HK-2 (cell line): ENCODE results near the gene SH3RF2.
A peak's percentile ranks its signal among the peaks of the same experiment; 100 is the strongest.
"Not testable (repeated sequence)": the region's sequence is repeated elsewhere in the genome, so short reads cannot be mapped to it uniquely, and the experiment has no call there.

Experiments used
- DNase-seq: peaks from one replicate; pipeline ENCODE4 v3.0.0-alpha.2; 2018; ENCODE audit not compliant: unreplicated experiment

Gene SH3RF2

GRCh38 chr5:146007270-146007669 lies 70.9 kb downstream of the SH3RF2 start:
- DNase-seq = no peak

GRCh38 chr5:146007989-146008388 lies 71.6 kb downstream of the SH3RF2 start:
- DNase-seq = no peak

DNA sequence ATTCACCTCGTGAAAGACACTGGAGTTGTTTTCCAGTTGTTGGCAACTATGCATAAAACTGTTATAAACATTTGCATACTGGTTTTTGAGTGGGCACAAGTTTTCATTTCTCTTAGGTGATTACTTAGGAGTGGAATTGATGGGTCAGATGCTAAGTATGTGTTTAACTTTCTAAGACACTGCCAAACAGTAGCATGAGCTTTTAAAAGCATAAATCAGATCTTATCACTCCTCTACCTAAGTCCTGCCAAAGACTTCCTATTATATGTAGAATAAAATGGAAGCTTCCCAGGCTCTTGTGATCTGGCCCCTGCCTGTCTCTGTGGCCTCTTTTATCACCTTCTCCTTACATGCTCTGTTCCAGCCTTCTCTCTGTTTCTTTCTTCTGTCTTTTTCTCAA lies 72.6 kb downstream of the SH3RF2 start:
- no peak for DNase-seq

GRCh38 chr5:146010447-146010846 lies 74.1 kb downstream of the SH3RF2 start:
- not testable (repeated sequence) for DNase-seq

GRCh38 chr5:146013761-146014160 lies 77.4 kb downstream of the SH3RF2 start:
- no peak for DNase-seq

DNA sequence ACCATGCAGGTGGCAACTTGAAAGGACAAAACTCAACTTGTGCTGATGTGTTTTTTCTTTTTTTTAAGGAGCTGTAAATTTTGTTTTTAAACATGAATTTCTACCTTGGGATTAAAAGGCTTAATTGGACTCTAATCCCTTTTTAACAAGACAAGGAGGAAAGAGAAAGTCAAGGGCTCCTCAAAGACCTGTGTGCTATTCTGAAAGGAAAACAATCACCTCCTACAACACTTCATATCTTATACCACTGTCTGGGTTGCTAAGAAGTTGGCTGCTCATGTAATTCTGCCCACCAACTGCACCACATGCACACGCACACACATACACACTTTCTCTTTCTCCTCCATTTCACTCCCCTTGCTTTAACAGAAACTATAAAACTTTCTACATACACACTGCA lies 78.6 kb downstream of the SH3RF2 start:
- DNase-seq = no peak

- DNase-seq = no peak
Observed at GRCh38 chr5:146016764-146017484, 80.5 kb downstream of the SH3RF2 start.

DNA sequence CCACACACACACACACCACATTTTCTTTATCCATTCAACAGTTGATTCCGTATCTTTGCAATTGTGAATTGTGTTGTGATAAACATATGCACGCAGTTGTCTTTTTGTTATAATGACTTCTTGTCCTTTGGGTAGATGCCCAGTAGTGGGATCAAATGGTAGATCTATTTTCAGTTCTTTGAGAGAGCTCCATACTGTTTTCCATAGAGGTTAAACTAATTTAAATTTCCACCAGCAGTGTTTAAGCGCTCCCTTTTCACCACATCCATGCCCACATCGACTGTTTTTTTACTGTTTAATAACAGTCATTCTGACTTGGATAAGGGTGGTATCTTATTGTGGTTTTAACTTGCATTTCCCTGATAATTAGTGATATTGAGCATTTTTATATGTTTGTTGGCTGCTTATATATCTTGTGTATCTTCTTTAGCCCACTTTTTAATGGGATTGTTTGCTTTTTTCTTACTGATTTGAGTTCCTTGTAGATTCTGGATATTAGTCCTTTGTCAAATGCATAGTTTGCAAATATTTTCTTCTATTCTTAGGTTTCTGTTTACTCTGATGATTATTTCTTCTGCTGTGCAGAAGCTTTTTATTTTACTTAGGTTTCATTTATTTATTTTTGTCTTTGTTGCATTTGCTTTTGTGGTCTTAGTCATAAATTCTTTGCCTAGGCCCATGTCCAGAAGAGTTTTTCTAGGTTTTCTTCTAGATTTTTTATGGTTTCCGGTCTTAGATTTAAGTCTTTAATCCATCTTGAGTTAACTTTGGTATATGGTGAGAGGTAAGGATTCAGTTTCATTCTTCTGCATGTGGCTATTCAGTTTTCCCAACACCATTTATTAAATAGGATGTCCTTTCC lies 82.4 kb downstream of the SH3RF2 start:
- no peak for DNase-seq

GRCh38 chr5:146020100-146020499 lies 83.7 kb downstream of the SH3RF2 start:
- no peak for DNase-seq

GRCh38 chr5:146024034-146024433 lies 87.7 kb downstream of the SH3RF2 start:
- no peak for DNase-seq

DNA sequence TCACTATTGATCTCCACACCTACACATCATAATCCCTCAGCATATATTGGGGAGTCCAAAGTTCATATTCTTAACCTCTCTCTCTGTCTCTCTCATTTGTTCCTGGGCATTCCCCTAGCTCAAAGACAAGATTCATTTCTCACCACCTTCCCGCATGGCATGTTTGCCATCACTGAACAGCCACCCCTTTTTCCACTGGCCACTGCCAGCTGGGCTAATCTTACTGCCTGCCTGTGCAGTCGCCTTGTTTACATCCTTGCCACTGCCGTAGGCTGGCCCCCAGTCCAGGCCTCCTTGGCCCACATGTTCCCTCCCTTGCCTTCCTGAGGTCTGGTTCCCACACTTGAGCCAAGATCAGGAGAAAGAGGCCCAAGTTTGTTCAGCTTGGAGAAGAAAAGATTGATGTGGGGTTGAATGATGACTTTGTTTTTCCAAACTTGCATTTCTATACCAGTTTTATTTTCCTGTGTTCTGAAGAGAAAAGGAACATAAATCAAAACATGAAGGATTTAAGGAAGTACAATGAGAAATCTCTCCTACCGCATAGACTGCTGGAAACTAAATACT lies 88.8 kb downstream of the SH3RF2 start:
- DNase-seq = no peak

GRCh38 chr5:146025681-146026080 lies 89.3 kb downstream of the SH3RF2 start:
- no peak for DNase-seq

- no peak for DNase-seq
Observed at GRCh38 chr5:146026307-146027010, 90.1 kb downstream of the SH3RF2 start.

DNA sequence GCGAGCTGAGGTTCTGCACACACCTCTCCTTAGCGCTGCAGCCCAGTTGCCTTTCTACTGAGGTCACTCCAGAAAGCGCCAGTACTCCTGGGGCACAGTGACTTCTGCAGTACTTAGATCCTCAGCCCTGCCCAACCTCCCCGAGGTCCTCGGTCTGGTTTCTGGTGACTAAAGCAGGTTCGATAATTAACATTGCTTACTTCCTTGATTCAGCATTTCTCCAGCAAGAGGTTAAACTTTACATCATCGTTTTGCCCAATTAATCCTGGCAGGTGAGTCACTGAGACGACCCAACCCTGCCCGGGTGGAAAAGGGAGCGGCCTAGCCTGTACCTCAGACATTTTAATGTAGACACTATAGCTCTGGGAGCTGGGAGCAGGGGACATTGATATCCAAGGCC lies 91.4 kb downstream of the SH3RF2 start:
- DNase-seq = peak; percentile 66

GRCh38 chr5:146032911-146033310 lies 96.5 kb downstream of the SH3RF2 start:
- no peak for DNase-seq

GRCh38 chr5:146034127-146034526 lies 97.7 kb downstream of the SH3RF2 start:
- no peak for DNase-seq

DNA sequence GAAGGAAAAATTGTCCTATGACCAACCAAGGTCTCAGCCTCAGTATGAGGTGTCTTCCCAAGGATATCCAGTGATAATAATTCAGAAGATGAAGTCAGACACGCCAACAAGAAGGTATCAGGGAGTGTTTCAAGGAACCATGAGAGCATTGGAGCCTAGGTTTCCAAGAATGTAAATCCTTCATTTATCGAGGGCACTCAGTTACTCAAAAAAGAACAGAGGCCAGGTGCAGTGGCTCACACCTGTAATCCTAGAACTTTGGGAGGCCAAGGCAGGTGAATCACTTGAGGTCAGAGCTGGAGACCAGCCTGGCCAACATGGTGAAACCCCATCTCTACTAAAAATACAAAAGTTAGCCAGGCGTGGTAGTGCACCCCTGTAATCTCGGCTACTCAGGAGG lies 98.2 kb downstream of the SH3RF2 start:
- no peak for DNase-seq

- no peak for DNase-seq
Observed at GRCh38 chr5:146039420-146039819, 103.0 kb downstream of the SH3RF2 start.

DNA sequence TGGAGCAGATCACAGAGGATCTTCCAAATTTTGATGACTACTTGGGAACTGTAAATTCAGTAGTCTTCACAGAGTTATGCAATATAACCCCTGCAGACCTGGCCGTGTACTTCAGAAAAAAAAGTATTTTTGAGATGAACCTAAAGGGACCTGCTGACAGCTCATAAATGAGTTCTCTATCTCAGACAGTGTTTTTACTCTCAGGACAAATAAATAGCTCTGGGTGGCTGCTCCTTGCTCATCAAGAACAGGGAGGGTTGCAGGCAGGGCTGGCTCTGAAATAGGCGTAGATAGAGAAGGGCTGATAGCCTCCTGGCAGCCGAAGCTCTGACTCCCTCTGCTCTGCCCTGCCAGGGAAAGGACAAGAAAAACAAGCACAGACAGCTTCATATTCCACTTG lies 104.1 kb downstream of the SH3RF2 start:
- DNase-seq = no peak

- no peak for DNase-seq
Observed at GRCh38 chr5:146041180-146041789, 104.9 kb downstream of the SH3RF2 start.

DNA sequence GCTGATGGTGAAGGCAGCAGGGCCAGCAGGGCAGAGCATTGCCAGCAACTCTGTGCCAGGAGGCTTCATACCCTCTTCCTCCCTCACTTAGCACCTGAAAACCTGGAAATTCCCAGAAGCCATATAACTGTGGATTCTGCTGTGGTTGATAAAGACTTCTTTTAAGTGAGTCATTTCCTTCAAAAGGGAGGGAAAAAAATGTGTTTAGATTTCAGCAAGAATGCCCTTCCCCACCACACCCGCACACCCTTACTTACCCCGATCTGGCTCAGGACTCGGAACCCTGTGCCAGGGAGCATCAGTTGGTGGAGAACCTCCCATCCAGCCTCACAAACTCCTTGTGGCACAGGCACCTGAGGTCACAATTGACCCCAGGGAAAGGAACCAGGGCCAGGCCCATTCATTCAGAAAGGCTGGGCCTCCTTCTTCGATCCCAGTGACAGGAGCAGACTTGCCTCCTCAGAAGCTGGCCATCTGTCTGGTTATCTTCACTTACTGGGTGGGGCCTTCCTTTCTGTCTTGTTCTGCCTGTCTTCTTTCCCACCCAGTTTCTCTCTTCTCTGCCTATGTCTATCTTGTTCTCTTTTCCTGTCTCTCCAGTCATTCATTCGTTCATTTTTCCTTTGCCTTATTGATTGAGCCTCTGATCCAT lies 106.4 kb downstream of the SH3RF2 start:
- peak; percentile 29 for DNase-seq
